Hepatocyte (in vitro differentiated cells): ENCODE data around the gene ZNF518A.

Experiments
- CTCF ChIP-seq: fragments of 200-600 bp; sonication (generic); IDR thresholded peaks from 2 replicates; pipeline ENCODE4 v1.5.1; 2016; ENCODE audit warnings: antibody characterized with exemption, mild to moderate bottlenecking; ENCODE audit not compliant: poor library complexity
- EZH2 ChIP-seq: fragments of 200-600 bp; sonication (generic); IDR thresholded peaks from 2 replicates; pipeline ENCODE4 v1.6.1; 2016; ENCODE audit warnings: antibody characterized with exemption, mild to moderate bottlenecking, borderline replicate concordance
- EZH2phosphoT487 ChIP-seq: fragments of 200-600 bp; sonication (generic); IDR thresholded peaks from one replicate; pipeline ENCODE4 v1.6.1; 2018; ENCODE audit warnings: antibody characterized with exemption, mild to moderate bottlenecking, low read depth, moderate library complexity; ENCODE audit not compliant: unreplicated experiment, severe bottlenecking

GRCh38 chr10:96107623-96108038, 22.5 kb upstream of the ZNF518A start:
- TF ChIP-seq CTCF (no peak), EZH2 (no peak), EZH2phosphoT487 (no peak)
